Body of pancreas (tissue), 4 donors: ENCODE results near the gene ARL8B. TPM values are rescaled to one million over a fixed set of nuclear protein-coding genes. Genes with fewer than 3 reads are reported as not detected.

Experiments used
- ATAC-seq: fragments of 150-250 bp; one replicate; pipeline ENCODE4 v1.9.1; 2016
- DNase-seq, 4 donors: peaks; one replicate each; pipeline ENCODE4 v3.0.0-alpha.2; 2019
- H3K27ac ChIP-seq, 4 donors: fragments of 200-600 bp; sonication (generic); 1 replicate in 3 of 4; 2 replicates in 1 of 4; pipeline versions ENCODE4 v1.5.1 to v1.6.1; 2016 to 2019; ENCODE audit warnings: mild to moderate bottlenecking in 1 of 4, mixed read lengths in 1 of 4, moderate library complexity in 1 of 4
- H3K27me3 ChIP-seq, 2 donors: fragments of 200-600 bp; sonication (generic); one replicate each; pipeline ENCODE4 v1.6.0; 2016; ENCODE audit warnings: mild to moderate bottlenecking in 1 of 2
- H3K36me3 ChIP-seq, 2 donors: fragments of 200-600 bp; sonication (generic); replicated peaks in 1 of 2; 2 replicates each; pipeline ENCODE4 v1.5.1; 2016; ENCODE audit warnings: low read depth in 2 of 2; ENCODE audit not compliant: insufficient read depth in 1 of 2
- H3K4me1 ChIP-seq: fragments of 200-600 bp; sonication (generic); one replicate; pipeline ENCODE4 v1.6.0; 2016
- H3K4me3 ChIP-seq, 2 donors: fragments of 200-600 bp; sonication (generic); 1 replicate in 1 of 2; 2 replicates in 1 of 2; pipeline ENCODE4 v1.5.1; 2016 to 2019
- H3K9me3 ChIP-seq, 3 donors: fragments of 200-600 bp; sonication (generic); 1 replicate in 2 of 3; 2 replicates in 1 of 3; pipeline ENCODE4 v1.5.1; 2016
- POLR2A ChIP-seq, 3 donors: fragments of 450-650 bp; IDR thresholded peaks; one replicate each; pipeline ENCODE4 v1.6.1; 2016; ENCODE audit warnings: antibody characterized with exemption in 3 of 3, mild to moderate bottlenecking in 2 of 3
- WGBS, 2 donors: methylation state at CpG; one replicate each; pipeline ENCODE4 v1.1.5; 2017; 5-methylcytosine and 5-hydroxymethylcytosine counted together
- intact Hi-C: fragments of 100-400 bp; cut with DNase I; formaldehyde crosslinking; loops from one replicate; pipeline ENCODE4 v1.15.1; 2023
- total RNA-seq, 2 donors: library from RNA; depleted of rRNA; stranded (reverse); fragments of >200 nt; gene quantifications; one replicate each; pipeline ENCODE4 v1.1.0, GENCODE V29; 2016
- TF ChIP-seq, protein P1 (sequence below), 7 experiments: fragments of 450-650 bp in 4 of 7; fragments of 200-600 bp in 3 of 7; sonication (generic) in 3 of 7; IDR thresholded peaks; one replicate each; pipeline ENCODE4 v1.5.1; 2016 to 2019; ENCODE audit warnings: antibody characterized with exemption in 7 of 7

ARL8B gene
- total RNA-seq, 2 donors from 2014 or later: 21.0 to 30.3 TPM

DNA sequence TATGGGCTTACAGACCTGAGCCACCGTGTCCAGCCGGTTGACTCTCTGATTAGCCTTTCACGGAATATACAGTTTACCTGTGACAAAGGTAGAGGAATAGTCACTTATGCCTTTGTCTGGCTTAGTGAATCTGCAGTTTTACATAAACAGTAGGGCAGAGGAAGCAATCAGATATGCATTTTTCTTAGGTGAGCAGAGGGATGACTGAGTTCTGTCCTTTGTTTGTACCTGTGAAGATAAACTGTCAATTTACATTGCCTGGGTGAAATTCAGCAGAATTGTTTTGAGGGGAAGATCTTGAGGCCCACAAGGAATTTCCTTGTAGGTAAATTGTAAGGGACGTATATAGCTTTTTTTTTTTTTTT, 76.2 kb downstream of the ARL8B start:
- Histone ChIP-seq H3K4me3 (no peak overlapping the region), H3K27me3 (no peaks in the 10 kb centered on the region), H3K9me3 (no peaks in the 10 kb centered on the region), H3K27ac (peak overlapping the region in 1 of 4 donors; percentile 42), H3K4me1 (peaks cover 42% of the 10 kb centered on the region), H3K36me3 (peaks cover 6 to 16% of the 10 kb centered on the region in 2 donors)
- no peak for ATAC-seq
- 91 to 92% methylated on average over 4 of the region's 4 CpGs for WGBS, 2 donors
- TF ChIP-seq POLR2A (IDR thresholded peaks at IDR 0.05): no peak
- TF ChIP-seq, protein P1, sequence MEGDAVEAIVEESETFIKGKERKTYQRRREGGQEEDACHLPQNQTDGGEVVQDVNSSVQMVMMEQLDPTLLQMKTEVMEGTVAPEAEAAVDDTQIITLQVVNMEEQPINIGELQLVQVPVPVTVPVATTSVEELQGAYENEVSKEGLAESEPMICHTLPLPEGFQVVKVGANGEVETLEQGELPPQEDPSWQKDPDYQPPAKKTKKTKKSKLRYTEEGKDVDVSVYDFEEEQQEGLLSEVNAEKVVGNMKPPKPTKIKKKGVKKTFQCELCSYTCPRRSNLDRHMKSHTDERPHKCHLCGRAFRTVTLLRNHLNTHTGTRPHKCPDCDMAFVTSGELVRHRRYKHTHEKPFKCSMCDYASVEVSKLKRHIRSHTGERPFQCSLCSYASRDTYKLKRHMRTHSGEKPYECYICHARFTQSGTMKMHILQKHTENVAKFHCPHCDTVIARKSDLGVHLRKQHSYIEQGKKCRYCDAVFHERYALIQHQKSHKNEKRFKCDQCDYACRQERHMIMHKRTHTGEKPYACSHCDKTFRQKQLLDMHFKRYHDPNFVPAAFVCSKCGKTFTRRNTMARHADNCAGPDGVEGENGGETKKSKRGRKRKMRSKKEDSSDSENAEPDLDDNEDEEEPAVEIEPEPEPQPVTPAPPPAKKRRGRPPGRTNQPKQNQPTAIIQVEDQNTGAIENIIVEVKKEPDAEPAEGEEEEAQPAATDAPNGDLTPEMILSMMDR (IDR thresholded peaks at IDR 0.05): no peak
- no peak for DNase-seq
- intact Hi-C loops: no loop called here

DNA sequence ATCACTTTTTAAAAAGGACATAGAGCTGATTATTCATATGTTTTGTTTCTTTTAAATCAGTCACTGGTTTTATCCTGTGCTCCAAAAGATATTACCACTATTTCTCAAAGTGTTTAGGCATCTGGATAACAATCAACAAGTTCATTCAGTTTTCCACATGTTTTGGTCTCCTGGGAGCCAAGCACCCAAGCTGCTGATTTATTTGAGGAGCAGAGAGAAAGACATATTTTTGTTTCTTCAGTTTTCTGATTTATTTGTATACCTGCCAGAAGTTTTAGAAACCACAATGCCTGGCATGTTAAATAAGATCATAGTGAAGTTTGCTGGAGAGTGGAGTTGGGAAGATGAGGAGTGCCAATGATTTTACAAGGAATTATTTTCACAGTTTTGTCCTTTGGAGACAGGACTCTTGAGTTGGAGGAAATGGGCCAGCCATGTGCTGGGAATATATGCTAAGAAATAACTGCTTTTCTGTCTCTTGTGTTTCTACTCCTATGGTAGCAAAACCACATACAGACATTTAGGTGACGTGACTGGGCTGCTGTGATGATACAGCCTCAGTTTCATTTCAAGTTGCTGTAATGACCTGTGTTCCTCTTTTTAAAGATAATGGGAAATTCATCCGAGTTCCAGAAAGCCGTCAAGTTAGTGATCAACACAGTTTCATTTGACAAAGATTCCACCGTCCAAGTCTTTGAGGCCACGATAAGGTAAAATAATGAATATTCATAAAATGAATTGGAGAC, 77.1 kb downstream of the ARL8B start:
- no peaks in the 10 kb centered on the region for H3K27me3 ChIP-seq
- DNase-seq: peak in 1 of 4 donors; percentile 35
- no peak for ATAC-seq
- TF ChIP-seq POLR2A (IDR thresholded peaks at IDR 0.05): no peak
- TF ChIP-seq, protein P1 (IDR thresholded peaks at IDR 0.05): no peak
- WGBS, 2 donors: 53 to 74% methylated on average over 5 of the region's 5 CpGs
- intact Hi-C loops: no loop called here
- H3K27ac ChIP-seq: peak overlapping the region in 1 of 4 donors; percentile 31
- no peaks in the 10 kb centered on the region for H3K9me3 ChIP-seq
- peaks cover 7 to 20% of the 10 kb centered on the region in 2 donors for H3K36me3 ChIP-seq
- H3K4me3 ChIP-seq: no peak overlapping the region
- H3K4me1 ChIP-seq: peaks cover 37% of the 10 kb centered on the region

- intact Hi-C loops: no loop called here
- TF ChIP-seq, protein P1 (IDR thresholded peaks at IDR 0.05): no peak
- no peak for TF ChIP-seq POLR2A (IDR thresholded peaks at IDR 0.05)
- ATAC-seq (no peak), DNase-seq (no peak)
- no peak overlapping the region for H3K27ac ChIP-seq
- no peak overlapping the region for H3K4me3 ChIP-seq
- no peaks in the 10 kb centered on the region for H3K27me3 ChIP-seq
- WGBS, 2 donors: 77 to 78% methylated on average over 6 of the region's 6 CpGs
- H3K36me3 ChIP-seq: peaks cover 7 to 28% of the 10 kb centered on the region in 2 donors
- H3K4me1 ChIP-seq: peaks cover 14% of the 10 kb centered on the region
- H3K9me3 ChIP-seq: no peaks in the 10 kb centered on the region
Observed at GRCh38 chr3:5201536-5201935, 79.4 kb downstream of the ARL8B start.

DNA sequence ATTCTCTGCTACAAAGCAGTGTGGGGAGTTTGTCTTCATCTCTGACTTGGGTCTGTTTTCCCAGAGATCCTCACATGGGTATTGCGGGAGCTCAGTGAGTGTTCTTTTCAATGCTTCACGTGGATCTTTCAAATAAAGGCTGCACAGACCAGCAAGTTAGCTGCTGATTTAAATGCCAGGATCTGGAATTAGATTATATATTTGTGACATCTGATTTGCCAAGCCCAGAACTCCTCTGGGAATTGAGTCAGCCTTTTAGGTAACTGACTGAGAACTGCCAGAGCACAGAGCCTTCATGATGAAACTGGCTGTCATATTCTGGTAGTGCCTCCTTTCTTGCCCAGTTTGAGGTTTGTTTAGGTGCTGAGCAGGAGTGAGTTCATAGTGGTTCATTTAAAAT, 80.1 kb downstream of the ARL8B start:
- Histone ChIP-seq H3K4me3 (no peak overlapping the region), H3K27ac (no peak overlapping the region), H3K36me3 (peaks cover 7 to 33% of the 10 kb centered on the region in 2 donors), H3K27me3 (no peaks in the 10 kb centered on the region), H3K9me3 (no peaks in the 10 kb centered on the region), H3K4me1 (peaks cover 7% of the 10 kb centered on the region)
- 85 to 94% methylated on average over 2 of the region's 2 CpGs for WGBS, 2 donors
- DNase-seq: no peak
- ATAC-seq: no peak
- intact Hi-C loops: no loop called here
- no peak for TF ChIP-seq POLR2A (IDR thresholded peaks at IDR 0.05)
- TF ChIP-seq, protein P1 (IDR thresholded peaks at IDR 0.05): no peak
